T-helper 1 cell treated with Interleukin-12 subunit alpha and Interleukin-12 subunit beta and Interleukin-4 antibody, amounts not matched to agents 30 ng/mL and 1 ng/mL, for 36 hours (primary cell): Measurements from ENCODE around the gene ATP5F1C. TPM values are rescaled to one million over a fixed set of nuclear protein-coding genes. Genes with fewer than 3 reads are reported as not detected.

ENCODE experiments used
- intact Hi-C: fragments of 100-400 bp; cut with micrococcal nuclease; formaldehyde crosslinking; loops from one replicate; pipeline ENCODE4 v1.15.1; 2024
- total RNA-seq: library from RNA; stranded (reverse); gene quantifications from 2 replicates; pipeline ENCODE4 v1.2.3, GENCODE V29; 2022

ATP5F1C gene
- total RNA-seq, 1 donor from 2014 or later, result 280 TPM

- intact Hi-C loops, result no loop called here
Measured at GRCh38 chr10:7834262-7834661, 46.3 kb downstream of the ATP5F1C start.

GRCh38 chr10:7836571-7836970 is 48.6 kb downstream of the ATP5F1C start:
- intact Hi-C loops, result no loop called here

- intact Hi-C loops, result no loop called here
Measured at GRCh38 chr10:7846591-7846990, 58.6 kb downstream of the ATP5F1C start.

GRCh38 chr10:7853226-7853842 is 65.4 kb downstream of the ATP5F1C start:
- intact Hi-C loops, result loop anchor here (10.0 kb wide), 1 partner anchor 1141 kb away; no protein-coding TSS in a partner anchor

GRCh38 chr10:7853890-7854289 is 65.9 kb downstream of the ATP5F1C start:
- intact Hi-C loops, result loop anchor here (10.0 kb wide), 1 partner anchor 1141 kb away; no protein-coding TSS in a partner anchor

GRCh38 chr10:7855205-7855604 is 67.2 kb downstream of the ATP5F1C start:
- intact Hi-C loops, result loop anchor here (10.0 kb wide), 1 partner anchor 1140 kb away; no protein-coding TSS in a partner anchor

GRCh38 chr10:7856678-7857077 is 68.7 kb downstream of the ATP5F1C start:
- intact Hi-C loops, result loop anchor here (10.0 kb wide), 1 partner anchor 1138 kb away; no protein-coding TSS in a partner anchor

- intact Hi-C loops, result loop anchor here (10.0 kb wide), 1 partner anchor 1138 kb away; no protein-coding TSS in a partner anchor
Measured at GRCh38 chr10:7857262-7857661, 69.3 kb downstream of the ATP5F1C start.

Other genes with a start within 250 kb of the ATP5F1C start
- gene ITIH5, start 121.2 kb upstream of the ATP5F1C start, total RNA-seq, result not detected in 2 replicates
- gene ITIH2, start 84.9 kb upstream of the ATP5F1C start, total RNA-seq, result not detected in 2 replicates
- gene KIN, start 184 bp upstream of the ATP5F1C start, total RNA-seq, result 13.9 and 17.2 TPM in 2 replicates
- 16.0 and 16.6 TPM in 2 replicates for gene TAF3, start 30.3 kb downstream of the ATP5F1C start, total RNA-seq